ENCODE results near the gene TMPRSS9. TPM values are rescaled to one million over a fixed set of nuclear protein-coding genes. Genes with fewer than 3 reads are reported as not detected.

The TMPRSS9 gene
- total RNA-seq, 1 donor from 2014 or later = not detected

DNA sequence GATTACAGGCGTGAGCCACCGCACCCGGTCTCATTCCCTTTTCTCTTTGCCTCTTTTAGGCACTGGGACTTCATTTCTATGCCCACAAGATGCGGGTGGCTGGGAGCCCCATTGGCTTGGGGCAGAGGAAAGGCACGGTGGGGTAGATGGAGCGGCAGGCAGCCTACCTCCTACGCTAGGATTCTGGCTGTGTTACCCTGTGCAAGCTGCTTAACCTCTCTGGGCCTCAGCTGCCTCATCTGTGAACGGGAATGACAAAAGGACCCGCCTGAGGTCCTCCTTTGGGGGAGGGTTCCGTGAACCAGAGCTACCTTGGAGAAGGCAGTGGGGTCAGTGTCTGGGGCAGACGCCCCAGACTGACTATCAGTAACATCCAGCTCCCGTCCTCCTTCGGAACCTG is 42.8 kb upstream of the TMPRSS9 start:
- H3K9me3 ChIP-seq (replicated peaks) = peaks cover 14% of the 10 kb centered on the region
- peaks cover 17% of the 10 kb centered on the region for H3K4me1 ChIP-seq
- no peak overlapping the region for H3K27ac ChIP-seq (replicated peaks)
- H3K36me3 ChIP-seq = no peaks in the 10 kb centered on the region
- H3K27me3 ChIP-seq (ENCODE audit: low read depth) = peaks cover 19% of the 10 kb centered on the region
- TF ChIP-seq, protein P1, sequence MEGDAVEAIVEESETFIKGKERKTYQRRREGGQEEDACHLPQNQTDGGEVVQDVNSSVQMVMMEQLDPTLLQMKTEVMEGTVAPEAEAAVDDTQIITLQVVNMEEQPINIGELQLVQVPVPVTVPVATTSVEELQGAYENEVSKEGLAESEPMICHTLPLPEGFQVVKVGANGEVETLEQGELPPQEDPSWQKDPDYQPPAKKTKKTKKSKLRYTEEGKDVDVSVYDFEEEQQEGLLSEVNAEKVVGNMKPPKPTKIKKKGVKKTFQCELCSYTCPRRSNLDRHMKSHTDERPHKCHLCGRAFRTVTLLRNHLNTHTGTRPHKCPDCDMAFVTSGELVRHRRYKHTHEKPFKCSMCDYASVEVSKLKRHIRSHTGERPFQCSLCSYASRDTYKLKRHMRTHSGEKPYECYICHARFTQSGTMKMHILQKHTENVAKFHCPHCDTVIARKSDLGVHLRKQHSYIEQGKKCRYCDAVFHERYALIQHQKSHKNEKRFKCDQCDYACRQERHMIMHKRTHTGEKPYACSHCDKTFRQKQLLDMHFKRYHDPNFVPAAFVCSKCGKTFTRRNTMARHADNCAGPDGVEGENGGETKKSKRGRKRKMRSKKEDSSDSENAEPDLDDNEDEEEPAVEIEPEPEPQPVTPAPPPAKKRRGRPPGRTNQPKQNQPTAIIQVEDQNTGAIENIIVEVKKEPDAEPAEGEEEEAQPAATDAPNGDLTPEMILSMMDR (IDR thresholded peaks at IDR 0.05; ENCODE audit: borderline replicate concordance) = no peak
- no peak overlapping the region for H3K4me3 ChIP-seq
- intact Hi-C loops (cut with micrococcal nuclease) = no loop called here
- DNase-seq = no peak

DNA sequence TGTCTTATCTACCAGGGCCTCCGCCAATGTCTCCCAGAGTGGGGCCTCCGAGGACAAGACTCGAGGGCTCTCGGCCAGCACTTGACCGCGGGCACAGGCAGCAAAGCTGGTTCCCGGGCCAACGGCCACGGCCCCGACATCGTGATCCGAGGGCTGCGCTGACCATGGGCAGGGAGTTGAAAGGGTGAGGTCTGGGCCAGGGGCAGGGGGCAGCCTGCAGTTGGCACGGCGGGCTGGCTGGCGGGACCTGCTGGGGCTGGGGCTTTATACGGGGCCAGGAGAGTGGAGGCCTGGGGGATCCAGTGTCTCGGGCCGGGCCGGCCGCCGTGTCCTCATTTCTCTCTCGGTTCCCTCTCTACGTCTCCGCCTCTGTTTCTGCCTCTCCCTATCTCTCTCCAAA is 42.3 kb upstream of the TMPRSS9 start:
- no peak overlapping the region for H3K4me3 ChIP-seq

DNA sequence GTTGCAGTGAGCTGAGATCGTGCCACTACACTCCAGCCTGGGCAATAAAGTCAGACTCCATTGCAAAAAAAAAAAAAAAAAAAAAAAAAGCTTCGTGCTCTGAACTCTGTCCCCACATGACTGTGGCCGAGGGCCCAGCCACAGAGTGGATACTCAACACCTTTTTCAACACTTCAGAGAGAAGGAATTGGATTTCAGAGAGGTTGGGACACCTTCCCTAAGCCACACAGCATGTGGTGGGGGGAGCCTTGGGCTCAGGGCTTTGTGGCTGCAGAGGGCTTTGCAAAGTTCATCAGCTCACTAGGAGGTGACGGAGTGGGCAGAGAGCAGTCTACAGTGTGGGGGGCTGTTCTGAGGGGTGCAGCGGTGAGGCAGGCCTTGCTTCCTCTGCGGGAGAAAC is 41.1 kb upstream of the TMPRSS9 start:
- intact Hi-C loops (cut with micrococcal nuclease) = no loop called here
- H3K4me1 ChIP-seq = peaks cover 17% of the 10 kb centered on the region
- TF ChIP-seq, protein P1 (IDR thresholded peaks at IDR 0.05; ENCODE audit: borderline replicate concordance) = no peak
- no peak overlapping the region for H3K4me3 ChIP-seq
- H3K9me3 ChIP-seq (replicated peaks) = peaks cover 14% of the 10 kb centered on the region
- no peak for DNase-seq
- H3K27ac ChIP-seq (replicated peaks) = no peak overlapping the region
- peaks cover 12% of the 10 kb centered on the region for H3K36me3 ChIP-seq
- peaks cover 3% of the 10 kb centered on the region for H3K27me3 ChIP-seq (ENCODE audit: low read depth)

More for the DNA sequence above, 42.3 kb upstream of the TMPRSS9 start:
- DNase-seq = no peak
- Histone ChIP-seq H3K36me3 (peaks cover 1% of the 10 kb centered on the region), H3K27ac (replicated peaks) (no peak overlapping the region), H3K4me1 (peaks cover 17% of the 10 kb centered on the region), H3K9me3 (replicated peaks) (peaks cover 14% of the 10 kb centered on the region), H3K27me3 (ENCODE audit: low read depth) (peaks cover 14% of the 10 kb centered on the region)
- intact Hi-C loops (cut with micrococcal nuclease) = no loop called here
- TF ChIP-seq, protein P1 (IDR thresholded peaks at IDR 0.05; ENCODE audit: borderline replicate concordance) = no peak

DNA sequence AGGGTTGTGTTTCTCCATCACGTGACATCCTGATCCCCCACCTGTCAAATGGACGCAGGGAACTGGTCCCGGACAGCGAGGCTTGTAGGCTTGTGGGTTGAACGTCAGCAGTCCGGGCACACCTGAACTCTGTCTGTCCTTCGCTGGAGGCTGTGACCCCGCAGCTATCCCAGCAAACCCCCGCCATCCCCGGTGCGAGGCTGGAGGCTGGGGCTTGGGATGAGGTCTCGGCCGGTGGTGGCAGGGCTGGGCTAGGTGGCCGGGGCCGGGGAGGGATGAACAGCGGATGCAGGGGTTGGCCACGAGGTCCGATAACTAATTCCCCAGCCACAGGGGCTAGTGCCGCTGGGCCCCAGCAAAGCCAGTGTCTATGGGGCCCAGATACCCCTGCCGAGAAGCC is 40.5 kb upstream of the TMPRSS9 start:
- Histone ChIP-seq H3K27ac (replicated peaks) (no peak overlapping the region), H3K27me3 (ENCODE audit: low read depth) (no peaks in the 10 kb centered on the region), H3K4me3 (no peak overlapping the region), H3K4me1 (peaks cover 17% of the 10 kb centered on the region), H3K36me3 (peaks cover 16% of the 10 kb centered on the region), H3K9me3 (replicated peaks) (peaks cover 12% of the 10 kb centered on the region)
- intact Hi-C loops (cut with micrococcal nuclease) = no loop called here
- TF ChIP-seq, protein P1 (IDR thresholded peaks at IDR 0.05; ENCODE audit: borderline replicate concordance) = no peak
- DNase-seq = no peak

DNA sequence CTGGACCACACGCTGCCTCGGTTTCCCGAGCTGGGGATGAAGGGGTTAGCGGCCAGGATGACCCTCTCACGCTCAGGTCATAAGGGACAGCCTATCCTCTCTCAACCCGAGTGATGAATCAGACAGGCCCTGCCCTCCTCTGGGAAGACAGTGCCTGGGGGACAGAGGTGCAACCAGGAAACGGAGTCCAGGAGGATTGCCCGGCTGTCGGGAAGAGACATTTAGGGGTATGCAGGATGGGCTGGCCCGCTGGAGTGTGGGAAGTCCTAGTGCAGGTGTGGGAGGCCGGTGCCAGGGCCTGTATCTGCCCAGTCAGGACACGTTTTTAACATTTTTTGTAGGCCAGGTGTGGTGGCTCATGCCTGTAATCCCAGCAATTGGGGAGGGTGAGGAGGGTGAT is 40.0 kb upstream of the TMPRSS9 start:
- TF ChIP-seq, protein P1 (IDR thresholded peaks at IDR 0.05; ENCODE audit: borderline replicate concordance) = no peak
- H3K27me3 ChIP-seq (ENCODE audit: low read depth) = no peaks in the 10 kb centered on the region
- peaks cover 7% of the 10 kb centered on the region for H3K9me3 ChIP-seq (replicated peaks)
- H3K27ac ChIP-seq (replicated peaks) = no peak overlapping the region
- no peak for DNase-seq
- intact Hi-C loops (cut with micrococcal nuclease) = no loop called here
- H3K36me3 ChIP-seq = peaks cover 16% of the 10 kb centered on the region
- peaks cover 17% of the 10 kb centered on the region for H3K4me1 ChIP-seq
- no peak overlapping the region for H3K4me3 ChIP-seq

DNA sequence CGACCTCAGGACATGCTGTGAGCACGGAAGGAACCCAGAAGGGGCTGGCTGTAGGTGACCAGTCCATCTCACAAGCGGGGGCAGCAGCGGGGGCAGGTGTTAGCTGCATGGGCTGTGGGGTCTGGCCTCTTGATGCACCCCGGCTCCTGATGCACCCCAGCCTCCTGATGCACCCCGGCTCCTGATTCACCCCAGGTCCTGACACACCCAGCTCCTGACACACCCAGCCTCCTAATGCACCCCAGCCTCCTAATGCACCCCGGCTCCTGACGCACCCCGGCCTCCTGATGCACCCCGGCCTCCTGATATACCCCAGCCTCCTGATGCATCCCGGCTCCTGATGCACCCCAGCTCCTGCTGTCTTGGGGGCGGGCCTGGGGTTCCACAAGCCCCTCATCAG is 39.1 kb upstream of the TMPRSS9 start:
- H3K27ac ChIP-seq (replicated peaks) = no peak overlapping the region
- intact Hi-C loops (cut with micrococcal nuclease) = no loop called here
- no peak for DNase-seq
- TF ChIP-seq, protein P1 (IDR thresholded peaks at IDR 0.05; ENCODE audit: borderline replicate concordance) = no peak
- H3K27me3 ChIP-seq (ENCODE audit: low read depth) = no peaks in the 10 kb centered on the region
- no peaks in the 10 kb centered on the region for H3K9me3 ChIP-seq (replicated peaks)
- peaks cover 22% of the 10 kb centered on the region for H3K36me3 ChIP-seq
- peaks cover 14% of the 10 kb centered on the region for H3K4me1 ChIP-seq
- H3K4me3 ChIP-seq = no peak overlapping the region
